ENCODE results near the gene GLI1.

- TF ChIP-seq CTCF (IDR thresholded peaks at IDR 0.05; ENCODE audit: low read length) (no peak), EZH2 (IDR thresholded peaks at IDR 0.05; ENCODE audit: borderline replicate concordance, low read length) (no peak)
Measured at GRCh38 chr12:57474862-57475261, 15.3 kb downstream of the GLI1 start.
